PFSK-1 (cell line): ENCODE measurements around the gene RBM17. TPM values are rescaled to one million over a fixed set of nuclear protein-coding genes. Genes with fewer than 3 reads are reported as not detected.

Experiments
- FOXP2 ChIP-seq: optimal IDR thresholded peaks from 2 replicates; pipeline ENCODE3; 2011; ENCODE audit warnings: borderline replicate concordance, control low read depth, inconsistent platforms; ENCODE audit not compliant: insufficient read depth; ENCODE audit errors: extremely low read length, extremely low read depth
- POLR2AphosphoS5 ChIP-seq: IDR thresholded peaks from 2 replicates; pipeline ENCODE4 v1.6.1; 2012; ENCODE audit warnings: low read depth, mild to moderate bottlenecking, control low read depth, low read length, moderate library complexity
- REST ChIP-seq, 2 experiments: IDR thresholded peaks; 2 replicates each; pipeline versions ENCODE4 v1.6.1 to v1.8.0; 2011 to 2012; ENCODE audit warnings: low read depth in 2 of 2, low read length in 2 of 2, control low read depth in 1 of 2, inconsistent platforms in 1 of 2, mild to moderate bottlenecking in 1 of 2, moderate library complexity in 1 of 2; ENCODE audit not compliant: insufficient read depth in 1 of 2
- SIN3A ChIP-seq: IDR thresholded peaks from 2 replicates; pipeline ENCODE4 v1.6.1; 2012; ENCODE audit warnings: mild to moderate bottlenecking, low read length, moderate library complexity, borderline replicate concordance; ENCODE audit not compliant: insufficient read depth
- TAF1 ChIP-seq: IDR thresholded peaks from 2 replicates; pipeline ENCODE4 v1.6.1; 2012; ENCODE audit warnings: low read length, control low read depth, borderline replicate concordance; ENCODE audit not compliant: insufficient read depth
- polyA plus RNA-seq: library from polyadenylated mRNA; unstranded; fragments of >200 nt; gene quantifications from one replicate; pipeline ENCODE4 v1.2.1, GENCODE V29; 2012; ENCODE audit warnings: low read depth, missing spikeins; ENCODE audit not compliant: insufficient read length

The RBM17 gene
- polyA plus RNA-seq = 126 TPM

DNA sequence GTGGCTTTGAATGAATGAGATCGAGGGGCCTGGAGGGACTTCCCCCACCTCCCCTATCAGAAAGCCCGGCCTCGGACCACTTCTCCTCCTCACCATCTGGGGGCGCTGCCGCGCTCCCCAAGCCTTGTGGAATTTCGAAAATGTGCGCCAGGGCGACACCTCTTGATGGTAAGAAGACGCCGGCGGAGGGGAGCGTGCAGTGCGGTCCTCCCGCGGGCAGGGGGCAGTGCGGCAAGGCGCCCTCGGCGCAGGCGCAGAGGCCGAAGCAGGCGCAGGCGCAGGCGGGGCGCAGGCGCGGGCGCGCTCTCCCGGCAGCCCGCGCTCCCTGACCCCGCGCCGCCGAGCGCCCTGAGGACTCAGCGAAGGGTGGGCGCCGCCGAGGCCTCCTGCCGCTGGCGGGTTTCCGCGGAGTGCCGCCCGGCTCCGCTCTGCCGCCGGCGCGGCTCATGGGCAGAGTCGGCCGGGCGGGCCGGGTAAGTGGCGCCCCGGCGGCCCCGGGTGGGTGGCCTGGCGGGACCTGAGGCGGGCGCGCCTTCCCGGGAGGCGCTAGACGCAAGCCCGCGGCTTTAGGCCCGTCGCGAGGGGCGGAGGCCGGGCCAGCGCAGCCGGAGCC lies at the start of gene RBM17:
Gene RBM17 (plus strand): TSS at position 314 of the 613 bp plus-strand sequence. CDS start 8,032 bp downstream, outside the sequence.
- TF ChIP-seq SIN3A = no peak
- 0 out of 2 replicates have a peak, but pooled peaks have one; percentile 34 for TF ChIP-seq POLR2AphosphoS5
- peak; percentile 85 for TF ChIP-seq FOXP2
- 0 out of 2 replicates have a peak, but pooled peaks have one; percentile 30 for TF ChIP-seq TAF1

GRCh38 chr10:6039711-6040110 lies 49.1 kb upstream of the RBM17 start:
- no peak for TF ChIP-seq TAF1
- no peak for TF ChIP-seq FOXP2
- TF ChIP-seq SIN3A = no peak
- TF ChIP-seq POLR2AphosphoS5 = no peak

- no peak for TF ChIP-seq SIN3A
- TF ChIP-seq FOXP2 = no peak
- TF ChIP-seq REST (IDR thresholded peaks at IDR 0.05; ENCODE audit: insufficient read depth in 1 of 2, low read depth in 2 of 2, low read length in 2 of 2) = no peak
- TF ChIP-seq TAF1 = no peak
- TF ChIP-seq POLR2AphosphoS5 = no peak
Observed at GRCh38 chr10:6040205-6040604, 48.6 kb upstream of the RBM17 start.

DNA sequence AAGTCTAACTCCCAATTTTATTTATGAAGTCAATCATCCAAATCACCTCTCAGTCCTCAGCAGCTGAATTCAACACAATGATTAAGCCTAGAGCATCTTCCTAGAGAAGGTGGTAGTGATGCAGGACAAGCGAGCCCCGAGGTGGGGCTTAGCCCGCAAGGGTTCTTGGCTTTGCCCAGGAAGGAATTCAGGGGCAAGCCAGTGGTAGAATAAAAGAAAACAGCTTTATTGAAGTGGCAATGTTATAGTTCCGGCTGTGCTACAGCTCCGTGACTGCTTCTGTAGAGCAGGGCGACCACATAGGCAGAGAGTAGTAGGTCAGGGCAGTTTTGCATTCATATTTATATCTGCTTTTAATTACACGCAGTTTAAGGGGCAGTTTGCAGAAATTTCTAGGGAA lies 44.8 kb upstream of the RBM17 start:
- TF ChIP-seq REST (IDR thresholded peaks at IDR 0.05; ENCODE audit: insufficient read depth in 1 of 2, low read depth in 2 of 2, low read length in 2 of 2) = no peak
- TF ChIP-seq SIN3A = no peak
- TF ChIP-seq POLR2AphosphoS5 = no peak
- TF ChIP-seq FOXP2 = no peak
- TF ChIP-seq TAF1 = no peak

DNA sequence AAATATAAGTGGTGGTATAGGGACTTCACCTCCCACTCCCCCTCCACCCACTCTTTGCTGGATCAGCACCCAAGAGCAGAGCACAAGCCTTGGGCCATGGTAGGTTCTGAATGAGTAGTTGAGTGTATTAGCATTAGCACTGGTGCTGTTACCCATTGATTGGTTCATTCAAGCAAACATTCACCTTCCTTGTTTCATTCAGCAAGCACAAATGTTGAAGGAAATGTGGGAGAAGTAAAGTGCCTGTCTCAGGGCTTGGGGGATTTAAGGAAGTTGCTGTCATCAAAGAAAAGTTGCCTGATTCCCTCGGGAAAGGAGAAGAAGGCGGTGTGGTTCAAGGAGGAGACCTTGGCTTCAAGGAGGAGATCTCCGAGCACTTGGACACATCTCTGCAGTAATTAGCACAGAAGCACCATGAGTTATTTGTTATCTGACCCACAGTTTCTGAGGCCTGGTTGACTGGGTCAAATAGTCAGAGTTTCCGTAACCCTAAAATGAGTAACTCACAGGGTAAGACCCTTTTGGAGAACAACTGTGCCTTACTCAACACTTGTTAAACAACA lies 44.0 kb upstream of the RBM17 start:
- TF ChIP-seq POLR2AphosphoS5 (no peak), TAF1 (no peak), FOXP2 (no peak)

- no peak for TF ChIP-seq TAF1
- no peak for TF ChIP-seq SIN3A
- no peak for TF ChIP-seq REST (IDR thresholded peaks at IDR 0.05; ENCODE audit: insufficient read depth in 1 of 2, low read depth in 2 of 2, low read length in 2 of 2)
- no peak for TF ChIP-seq FOXP2
Observed at GRCh38 chr10:6045314-6045848, 43.5 kb upstream of the RBM17 start.
